ENCODE measurements around the gene PTPRH. TPM values are rescaled to one million over a fixed set of nuclear protein-coding genes. Genes with fewer than 3 reads are reported as not detected.
A peak's percentile ranks its signal among the peaks of the same experiment; 100 is the strongest.

PTPRH gene
- total RNA-seq, 1 experiment from 2014 or later = 34.6 TPM

- TSS peak; percentile 56 for BruUV-seq (replicated peaks)
- Mint-ChIP-seq H3K27me3 (ENCODE audit: unreplicated experiment) (no peaks in the 10 kb centered on the region), H3K4me3 (ENCODE audit: low read depth, unreplicated experiment) (peak overlapping the region; percentile 96), H3K4me1 (ENCODE audit: low read depth, unreplicated experiment) (peaks cover 37% of the 10 kb centered on the region), H3K9me3 (ENCODE audit: low read depth, unreplicated experiment) (no peaks in the 10 kb centered on the region), H3K36me3 (ENCODE audit: insufficient read depth, unreplicated experiment) (peaks cover 38% of the 10 kb centered on the region), H3K27ac (ENCODE audit: unreplicated experiment) (peak overlapping the region; percentile 51)
- intact Hi-C loops (cut with micrococcal nuclease; ENCODE audit: unreplicated experiment) = loop anchor here (10.0 kb wide), 1 partner anchor 82 kb away; no protein-coding TSS in a partner anchor
- TF ChIP-seq CTCF (IDR thresholded peaks at IDR 0.05; ENCODE audit: unreplicated experiment) = no peak
- DNase-seq = no peak
- CTCF ChIA-PET = interaction anchor here (0.7 kb wide), 1 partner anchor 108 kb away, joined by 6 read pairs; the partner anchor contains the start of gene TNNT1
Measured at GRCh38 chr19:55256562-55257460, 47.5 kb upstream of the PTPRH start.

GRCh38 chr19:55255618-55256423, 46.5 kb upstream of the PTPRH start:
- Mint-ChIP-seq H3K9me3 (ENCODE audit: low read depth, unreplicated experiment) (no peaks in the 10 kb centered on the region), H3K36me3 (ENCODE audit: insufficient read depth, unreplicated experiment) (peaks cover 39% of the 10 kb centered on the region), H3K4me1 (ENCODE audit: low read depth, unreplicated experiment) (peaks cover 46% of the 10 kb centered on the region), H3K27ac (ENCODE audit: unreplicated experiment) (peak overlapping the region; percentile 51), H3K4me3 (ENCODE audit: low read depth, unreplicated experiment) (peak overlapping the region; percentile 96), H3K27me3 (ENCODE audit: unreplicated experiment) (no peaks in the 10 kb centered on the region)
- CTCF ChIA-PET = interaction anchor here (0.6 kb wide), 1 partner anchor 88 kb away, joined by 3 read pairs; no protein-coding TSS in a partner anchor
- DNase-seq = no peak
- no peak for TF ChIP-seq CTCF (IDR thresholded peaks at IDR 0.05; ENCODE audit: unreplicated experiment)
- intact Hi-C loops (cut with micrococcal nuclease; ENCODE audit: unreplicated experiment) = loop anchor here (10.0 kb wide), 1 partner anchor 81 kb away; no protein-coding TSS in a partner anchor
- no TSS peak for BruUV-seq (replicated peaks)

GRCh38 chr19:55254625-55254977, 45.3 kb upstream of the PTPRH start:
- CTCF ChIA-PET = interaction anchor here (0.6 kb wide), 1 partner anchor 162 kb away, joined by 6 read pairs; no protein-coding TSS in a partner anchor
- Mint-ChIP-seq H3K4me1 (ENCODE audit: low read depth, unreplicated experiment) (peaks cover 51% of the 10 kb centered on the region), H3K36me3 (ENCODE audit: insufficient read depth, unreplicated experiment) (peaks cover 43% of the 10 kb centered on the region), H3K4me3 (ENCODE audit: low read depth, unreplicated experiment) (no peak overlapping the region), H3K27ac (ENCODE audit: unreplicated experiment) (no peak overlapping the region), H3K27me3 (ENCODE audit: unreplicated experiment) (no peaks in the 10 kb centered on the region), H3K9me3 (ENCODE audit: low read depth, unreplicated experiment) (no peaks in the 10 kb centered on the region)
- DNase-seq = no peak
- BruUV-seq (replicated peaks) = no TSS peak
- intact Hi-C loops (cut with micrococcal nuclease; ENCODE audit: unreplicated experiment) = loop anchor here (10.0 kb wide), 1 partner anchor 80 kb away; no protein-coding TSS in a partner anchor
- no peak for TF ChIP-seq CTCF (IDR thresholded peaks at IDR 0.05; ENCODE audit: unreplicated experiment)

GRCh38 chr19:55253842-55254624, 44.7 kb upstream of the PTPRH start:
- Mint-ChIP-seq H3K27me3 (ENCODE audit: unreplicated experiment) (no peaks in the 10 kb centered on the region), H3K36me3 (ENCODE audit: insufficient read depth, unreplicated experiment) (peaks cover 39% of the 10 kb centered on the region), H3K4me1 (ENCODE audit: low read depth, unreplicated experiment) (peaks cover 53% of the 10 kb centered on the region), H3K9me3 (ENCODE audit: low read depth, unreplicated experiment) (no peaks in the 10 kb centered on the region), H3K4me3 (ENCODE audit: low read depth, unreplicated experiment) (no peak overlapping the region), H3K27ac (ENCODE audit: unreplicated experiment) (no peak overlapping the region)
- CTCF ChIA-PET = interaction anchor here (0.6 kb wide), 1 partner anchor 162 kb away, joined by 6 read pairs; no protein-coding TSS in a partner anchor
- intact Hi-C loops (cut with micrococcal nuclease; ENCODE audit: unreplicated experiment) = loop anchor here (10.0 kb wide), 1 partner anchor 79 kb away; no protein-coding TSS in a partner anchor
- DNase-seq = no peak
- BruUV-seq (replicated peaks) = no TSS peak
- no peak for TF ChIP-seq CTCF (IDR thresholded peaks at IDR 0.05; ENCODE audit: unreplicated experiment)

All from Calu3 (cell line).